Omental fat pad (tissue), 4 donors: ENCODE measurements around the gene RRP7A. TPM values are rescaled to one million over a fixed set of nuclear protein-coding genes. Genes with fewer than 3 reads are reported as not detected.
A peak's percentile ranks its signal among the peaks of the same experiment; 100 is the strongest.
"Not testable (repeated sequence)": the region's sequence is repeated elsewhere in the genome, so short reads cannot be mapped to it uniquely, and the experiment has no call there.

Experiments
- ATAC-seq: fragments of 150-250 bp; one replicate; pipeline ENCODE4 v1.9.1; 2016; ENCODE audit warnings: mild to moderate bottlenecking, moderate library complexity; ENCODE audit not compliant: low FRiP score
- DNase-seq: peaks from one replicate; pipeline ENCODE4 v3.0.0-alpha.2; 2019; ENCODE audit warnings: low spot score
- CTCF ChIP-seq, 3 donors: fragments of 450-650 bp; IDR thresholded peaks; one replicate each; pipeline ENCODE4 v1.5.1; 2016 to 2017; ENCODE audit warnings: antibody characterized with exemption in 3 of 3, mild to moderate bottlenecking in 3 of 3, moderate library complexity in 2 of 3
- total RNA-seq, 4 donors: library from RNA; depleted of rRNA; stranded (reverse); fragments of >200 nt; gene quantifications; one replicate each; pipeline ENCODE4 v1.1.0, GENCODE V29; 2016

The RRP7A gene
- total RNA-seq, 4 donors from 2014 or later = 19.3 to 28.6 (median 23.4) TPM

- ATAC-seq (no peak), DNase-seq (no peak)
- no peak for TF ChIP-seq CTCF (IDR thresholded peaks at IDR 0.05)
Measured at GRCh38 chr22:42528591-42529307, 9.2 kb upstream of the RRP7A start.

- DNase-seq = no peak
- ATAC-seq = no peak
- no peak for TF ChIP-seq CTCF (IDR thresholded peaks at IDR 0.05)
Measured at GRCh38 chr22:42522546-42522945, 3.0 kb upstream of the RRP7A start.

- DNase-seq (no peak), ATAC-seq (no peak)
- no peak for TF ChIP-seq CTCF (IDR thresholded peaks at IDR 0.05)
Measured at GRCh38 chr22:42521228-42521546, 1.6 kb upstream of the RRP7A start.

- peak; percentile 13 for ATAC-seq
- DNase-seq = not testable (repeated sequence)
Measured at GRCh38 chr22:42518638-42519524, 715 bp downstream of the RRP7A start.

- not testable (repeated sequence) for ATAC-seq, DNase-seq
Measured at GRCh38 chr22:42517103-42517502, 2.5 kb downstream of the RRP7A start.

GRCh38 chr22:42515896-42516295 lies 3.7 kb downstream of the RRP7A start:
- no peak for TF ChIP-seq CTCF (IDR thresholded peaks at IDR 0.05)
- DNase-seq (no peak), ATAC-seq (no peak)

- not testable (repeated sequence) for ATAC-seq
Measured at GRCh38 chr22:42515304-42515703, 4.3 kb downstream of the RRP7A start.

GRCh38 chr22:42514331-42514730 lies 5.3 kb downstream of the RRP7A start:
- not testable (repeated sequence) for DNase-seq, ATAC-seq

More at GRCh38 chr22:42515304-42515703, 4.3 kb downstream of the RRP7A start:
- DNase-seq = not testable (repeated sequence)

- ATAC-seq = not testable (repeated sequence)
Measured at GRCh38 chr22:42512273-42512990, 7.2 kb downstream of the RRP7A start.

More at GRCh38 chr22:42512273-42512990, 7.2 kb downstream of the RRP7A start:
- not testable (repeated sequence) for DNase-seq
